ENCODE results near the gene KCNJ18. TPM values are rescaled to one million over a fixed set of nuclear protein-coding genes. Genes with fewer than 3 reads are reported as not detected.
"Not testable (repeated sequence)": the region's sequence is repeated elsewhere in the genome, so short reads cannot be mapped to it uniquely, and the experiment has no call there.

Gene KCNJ18
- total RNA-seq, 1 donor from 2014 or later: not detected

DNA sequence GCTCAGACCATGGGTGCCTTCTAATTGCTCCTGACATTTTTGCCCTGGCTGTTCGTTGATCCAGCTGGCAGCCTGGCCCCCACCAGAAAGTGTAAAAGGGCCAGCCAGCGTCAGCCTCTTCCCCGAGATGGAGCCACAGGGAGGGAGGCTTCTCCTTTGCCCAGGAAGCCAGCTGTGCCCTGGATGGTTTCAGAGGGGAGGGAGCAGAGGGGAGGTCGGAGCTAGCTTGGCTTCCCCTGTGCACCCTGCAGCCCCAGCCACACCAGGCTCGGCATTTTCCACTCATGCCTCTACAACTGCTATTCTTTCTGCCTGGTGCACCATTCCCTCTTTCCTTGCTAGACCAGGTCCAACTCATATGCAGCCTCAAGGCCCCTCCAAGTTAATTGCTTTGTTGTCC is 56.4 kb downstream of the KCNJ18 start:
- H3K36me3 ChIP-seq; DNase-seq; H3K4me1 ChIP-seq; intact Hi-C loops (cut with micrococcal nuclease); H3K9me3 ChIP-seq (replicated peaks); H3K27ac ChIP-seq (replicated peaks); H3K27me3 ChIP-seq (ENCODE audit: low read depth); H3K4me3 ChIP-seq: not testable (repeated sequence)

GRCh38 chr17:21749696-21750531 is 57.6 kb downstream of the KCNJ18 start:
- H3K4me3 ChIP-seq; H3K27me3 ChIP-seq (ENCODE audit: low read depth); H3K27ac ChIP-seq (replicated peaks); intact Hi-C loops (cut with micrococcal nuclease); H3K9me3 ChIP-seq (replicated peaks); DNase-seq; H3K36me3 ChIP-seq; H3K4me1 ChIP-seq: not testable (repeated sequence)

DNA sequence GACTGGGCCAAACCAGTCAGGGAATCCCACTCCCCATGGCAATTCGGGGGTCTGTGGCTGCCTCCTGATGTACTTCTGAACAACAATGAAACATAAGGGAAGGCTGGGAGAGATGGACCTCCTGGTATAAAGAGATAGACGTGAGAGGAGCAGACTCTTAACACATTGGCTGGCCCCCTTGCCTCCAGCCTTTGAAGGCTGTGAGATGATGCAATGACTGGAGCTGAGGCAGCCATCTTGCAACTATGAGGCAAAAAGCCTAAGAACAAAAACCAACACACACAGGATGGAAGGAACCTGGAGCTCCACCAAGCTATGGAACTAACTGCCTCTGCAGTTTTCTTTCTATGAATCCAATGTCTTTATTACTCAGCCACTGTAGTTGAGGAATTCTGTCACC is 58.8 kb downstream of the KCNJ18 start:
- H3K9me3 ChIP-seq (replicated peaks); H3K4me3 ChIP-seq; H3K36me3 ChIP-seq; H3K27me3 ChIP-seq (ENCODE audit: low read depth); H3K4me1 ChIP-seq; H3K27ac ChIP-seq (replicated peaks); intact Hi-C loops (cut with micrococcal nuclease); DNase-seq: not testable (repeated sequence)

Measured in left ventricle myocardium inferior (tissue), 1 donor.